ENCODE data around the gene DCXR. TPM values are rescaled to one million over a fixed set of nuclear protein-coding genes. Genes with fewer than 3 reads are reported as not detected.

Gene DCXR
- total and polyA plus RNA-seq, 10 of the 15 experiments (the other 5 are each of a cell fraction or from before 2014, with no cell fraction given): 12.3 to 139 (median 88.9) TPM

GRCh38 chr17:82050152-82050760, 12.8 kb upstream of the DCXR start:
- in situ Hi-C loops (cut with MboI): no loop called here
- BruUV-seq (replicated peaks): no TSS peak
- TF ChIP-seq IRF3 (IDR thresholded peaks at IDR 0.05): no peak
- TF ChIP-seq NFYB (IDR thresholded peaks at IDR 0.05; ENCODE audit: insufficient read depth, low read depth, low read length): no peak
- TF ChIP-seq BCL3 (IDR thresholded peaks at IDR 0.05; ENCODE audit: borderline replicate concordance, insufficient read depth, low read depth, low read length, poor library complexity, severe bottlenecking): no peak
- TF ChIP-seq ATF2 (IDR thresholded peaks at IDR 0.05; ENCODE audit: low read length): no peak
- no peak for TF ChIP-seq RELB (IDR thresholded peaks at IDR 0.05; ENCODE audit: low read depth)
- TF ChIP-seq SKIL (IDR thresholded peaks at IDR 0.05; ENCODE audit: low read depth, poor library complexity, severe bottlenecking): no peak
- no peak for TF ChIP-seq ESRRA (IDR thresholded peaks at IDR 0.05; ENCODE audit: low read length)
- no peak for TF ChIP-seq E2F8 (IDR thresholded peaks at IDR 0.05; ENCODE audit: low read depth, partially characterized antibody)
- no peak for TF ChIP-seq BCL11A (IDR thresholded peaks at IDR 0.05; ENCODE audit: low read depth, low read length)
- no peak for TF ChIP-seq CREM (IDR thresholded peaks at IDR 0.05; ENCODE audit: low read depth)
- TF ChIP-seq SUPT20H (IDR thresholded peaks at IDR 0.05; ENCODE audit: borderline replicate concordance, control insufficient read depth, low read depth, low read length): no peak

More at GRCh38 chr17:82050152-82050760, 12.8 kb upstream of the DCXR start:
- no peak for FAIRE-seq
- no peak overlapping the region for H3K9ac ChIP-seq (ENCODE audit: control insufficient read depth, insufficient read depth, low read length)
- intact Hi-C loops (cut with micrococcal nuclease; ENCODE audit: unreplicated experiment): loop anchor here (5.0 kb wide), 1 partner anchor 47 kb away; the partner anchor contains the start of gene FASN
- 88% methylated on average over 25 of the region's 28 CpGs for WGBS (ENCODE audit: insufficient coverage, insufficient replicate concordance, low lambda C conversion rate, missing lambda C conversion rate)
- H2AFZ ChIP-seq (ENCODE audit: control insufficient read depth, low read depth, low read length): no peak overlapping the region
- no peak for ATAC-seq
- H3K36me3 ChIP-seq (ENCODE audit: control insufficient read depth in 2 of 2, insufficient read depth in 2 of 2, low read length in 1 of 2): peaks cover 0 to 5% of the 10 kb centered on the region in 2 experiments; a peak in 3 of 4 replicates
- peak overlapping the region; percentile 90 for H3K4me2 ChIP-seq (ENCODE audit: control insufficient read depth, insufficient read depth)
- no peaks in the 10 kb centered on the region for H3K27me3 ChIP-seq (replicated peaks in 1 of 2; ENCODE audit: control insufficient read depth in 2 of 2, insufficient read depth in 2 of 2, low read length in 1 of 2)
- H3K4me1 ChIP-seq (ENCODE audit: control insufficient read depth, insufficient read depth, low read length): peaks cover 4% of the 10 kb centered on the region
- ChIA-PET CTCF (interaction anchor here (0.9 to 1.7 kb wide), 3 partner anchors 11 to 14 kb away, joined by 3 to 7 read pairs (median 4); partner anchors contain the start of gene DCXR), SMC1A (ENCODE audit: uncharacterized antibody, unreplicated experiment) (interaction anchor here (1.2 kb wide), 1 partner anchor 27 kb away, joined by 4 read pairs; the partner anchor contains the start of genes CENPX and LRRC45), RAD21 (ENCODE audit: unreplicated experiment) (interaction anchor here (1.3 kb wide), 1 partner anchor 12 kb away, joined by 4 read pairs; the partner anchor contains the start of gene DCXR), POLR2A (interaction anchor here (1.0 to 1.5 kb wide), 3 partner anchors 12 to 27 kb away, joined by 3 to 4 read pairs (median 3); partner anchors contain the start of genes CENPX, DCXR and LRRC45)
- no peaks in the 10 kb centered on the region for H4K20me1 ChIP-seq (ENCODE audit: control insufficient read depth, insufficient read depth)
- H3K79me2 ChIP-seq (ENCODE audit: control insufficient read depth, insufficient read depth, low read length): peaks cover 14% of the 10 kb centered on the region
- no peaks in the 10 kb centered on the region for H3K9me3 ChIP-seq (replicated peaks; ENCODE audit: control insufficient read depth, insufficient read depth, low read length)
- peak overlapping the region; percentile 71; the same call in 1 of the 2 replicates for H3K4me3 ChIP-seq
- no peak overlapping the region for H3K27ac ChIP-seq (ENCODE audit: control insufficient read depth, insufficient read depth)
- DNase-seq (ENCODE audit: low read depth, low spot score): no peak
